ENCODE results near the gene SULT1A1. TPM values are rescaled to one million over a fixed set of nuclear protein-coding genes. Genes with fewer than 3 reads are reported as not detected.
A peak's percentile ranks its signal among the peaks of the same experiment; 100 is the strongest.

SULT1A1 gene
- total and polyA plus RNA-seq, 2 of the 13 experiments (the other 11 are each of a cell fraction or from before 2014, with no cell fraction given) = 114 to 147 TPM

DNA sequence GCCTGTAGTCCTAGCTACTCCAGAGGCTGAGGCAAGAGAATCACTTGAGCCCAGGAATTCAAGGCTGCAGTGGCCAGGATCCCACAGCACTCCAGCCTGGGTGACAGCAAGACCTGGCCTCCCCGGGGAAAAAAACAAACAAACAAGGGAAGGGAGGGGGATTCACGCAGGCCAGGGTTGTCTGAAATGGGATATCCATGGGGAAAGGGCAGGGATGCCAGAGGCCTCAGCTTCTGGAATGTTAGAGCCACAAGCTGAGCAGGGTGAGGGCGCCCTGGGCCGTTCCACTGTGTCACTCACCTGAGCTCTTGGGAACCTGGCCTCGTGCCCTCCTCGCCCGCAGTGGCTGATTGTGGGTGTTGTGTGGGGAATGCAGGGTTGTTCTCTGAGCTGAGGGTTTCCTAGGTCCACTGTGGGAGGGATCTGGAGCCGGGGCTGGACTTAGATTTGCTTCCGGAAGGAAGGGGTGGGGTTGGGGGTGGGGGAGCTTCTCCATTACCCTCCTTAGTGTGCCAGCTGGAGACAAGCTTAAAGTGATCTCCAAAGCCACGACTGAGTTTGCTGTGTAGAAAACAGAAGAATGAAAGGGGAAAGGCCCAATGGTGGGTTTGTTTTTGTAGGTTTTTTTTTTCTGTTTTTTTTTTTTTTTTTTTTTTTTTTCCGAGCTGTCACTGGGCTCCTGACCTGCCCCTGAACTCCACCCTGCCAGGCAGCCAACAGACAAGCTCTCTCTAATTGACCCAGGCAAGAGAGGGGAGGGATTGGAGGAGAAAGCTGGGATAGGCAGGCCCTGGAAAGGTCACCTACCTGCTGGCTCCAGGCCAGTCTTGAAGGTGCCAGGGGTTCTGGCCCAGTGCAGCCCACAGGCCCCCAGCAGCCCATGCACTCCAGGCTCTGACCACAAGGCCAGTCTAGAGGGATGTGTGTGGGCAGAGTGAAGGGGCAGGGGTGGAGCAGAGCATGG is at the start of gene SULT1A1 (continued):
- TF ChIP-seq, protein P1, sequence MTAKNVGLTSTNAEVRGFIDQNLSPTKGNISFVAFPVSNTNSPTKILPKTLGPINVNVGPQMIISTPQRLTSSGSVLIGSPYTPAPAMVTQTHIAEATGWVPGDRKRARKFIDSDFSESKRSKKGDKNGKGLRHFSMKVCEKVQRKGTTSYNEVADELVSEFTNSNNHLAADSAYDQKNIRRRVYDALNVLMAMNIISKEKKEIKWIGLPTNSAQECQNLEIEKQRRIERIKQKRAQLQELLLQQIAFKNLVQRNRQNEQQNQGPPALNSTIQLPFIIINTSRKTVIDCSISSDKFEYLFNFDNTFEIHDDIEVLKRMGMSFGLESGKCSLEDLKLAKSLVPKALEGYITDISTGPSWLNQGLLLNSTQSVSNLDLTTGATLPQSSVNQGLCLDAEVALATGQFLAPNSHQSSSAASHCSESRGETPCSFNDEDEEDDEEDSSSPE (CRISPR knock-in tag; IDR thresholded peaks at IDR 0.05) = 0 out of 2 replicates have a peak, but pooled peaks have one; percentile 48
- TF ChIP-seq, protein P2, sequence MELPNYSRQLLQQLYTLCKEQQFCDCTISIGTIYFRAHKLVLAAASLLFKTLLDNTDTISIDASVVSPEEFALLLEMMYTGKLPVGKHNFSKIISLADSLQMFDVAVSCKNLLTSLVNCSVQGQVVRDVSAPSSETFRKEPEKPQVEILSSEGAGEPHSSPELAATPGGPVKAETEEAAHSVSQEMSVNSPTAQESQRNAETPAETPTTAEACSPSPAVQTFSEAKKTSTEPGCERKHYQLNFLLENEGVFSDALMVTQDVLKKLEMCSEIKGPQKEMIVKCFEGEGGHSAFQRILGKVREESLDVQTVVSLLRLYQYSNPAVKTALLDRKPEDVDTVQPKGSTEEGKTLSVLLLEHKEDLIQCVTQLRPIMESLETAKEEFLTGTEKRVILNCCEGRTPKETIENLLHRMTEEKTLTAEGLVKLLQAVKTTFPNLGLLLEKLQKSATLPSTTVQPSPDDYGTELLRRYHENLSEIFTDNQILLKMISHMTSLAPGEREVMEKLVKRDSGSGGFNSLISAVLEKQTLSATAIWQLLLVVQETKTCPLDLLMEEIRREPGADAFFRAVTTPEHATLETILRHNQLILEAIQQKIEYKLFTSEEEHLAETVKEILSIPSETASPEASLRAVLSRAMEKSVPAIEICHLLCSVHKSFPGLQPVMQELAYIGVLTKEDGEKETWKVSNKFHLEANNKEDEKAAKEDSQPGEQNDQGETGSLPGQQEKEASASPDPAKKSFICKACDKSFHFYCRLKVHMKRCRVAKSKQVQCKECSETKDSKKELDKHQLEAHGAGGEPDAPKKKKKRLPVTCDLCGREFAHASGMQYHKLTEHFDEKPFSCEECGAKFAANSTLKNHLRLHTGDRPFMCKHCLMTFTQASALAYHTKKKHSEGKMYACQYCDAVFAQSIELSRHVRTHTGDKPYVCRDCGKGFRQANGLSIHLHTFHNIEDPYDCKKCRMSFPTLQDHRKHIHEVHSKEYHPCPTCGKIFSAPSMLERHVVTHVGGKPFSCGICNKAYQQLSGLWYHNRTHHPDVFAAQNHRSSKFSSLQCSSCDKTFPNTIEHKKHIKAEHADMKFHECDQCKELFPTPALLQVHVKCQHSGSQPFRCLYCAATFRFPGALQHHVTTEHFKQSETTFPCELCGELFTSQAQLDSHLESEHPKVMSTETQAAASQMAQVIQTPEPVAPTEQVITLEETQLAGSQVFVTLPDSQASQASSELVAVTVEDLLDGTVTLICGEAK (IDR thresholded peaks at IDR 0.05) = no peak
- TF ChIP-seq, protein P2 (CRISPR knock-in tag; IDR thresholded peaks at IDR 0.05) = no peak
- TF ChIP-seq ARHGAP35 (CRISPR knock-in tag; IDR thresholded peaks at IDR 0.05; ENCODE audit: borderline replicate concordance) (peak; percentile 66), ZFY (CRISPR knock-in tag; IDR thresholded peaks at IDR 0.05) (peak; percentile 69; the same call in 1 of the 2 replicates), IRF2 (CRISPR knock-in tag; IDR thresholded peaks at IDR 0.05) (no peak; the same call in none of the 2 replicates), HMG20A (CRISPR knock-in tag; IDR thresholded peaks at IDR 0.05; ENCODE audit: borderline replicate concordance) (0 out of 2 replicates have a peak, but pooled peaks have one; percentile 6), ZNF572 (CRISPR knock-in tag; IDR thresholded peaks at IDR 0.05) (0 out of 2 replicates have a peak, but pooled peaks have one; percentile 76), TOE1 (CRISPR knock-in tag; IDR thresholded peaks at IDR 0.05) (no peak), CCDC6 (CRISPR knock-in tag; IDR thresholded peaks at IDR 0.05) (peak; percentile 79), ZNF768 (CRISPR knock-in tag; IDR thresholded peaks at IDR 0.05) (peak; percentile 92), ZNF891 (CRISPR knock-in tag; IDR thresholded peaks at IDR 0.05) (peak; percentile 71), ZNF558 (CRISPR knock-in tag; IDR thresholded peaks at IDR 0.05; ENCODE audit: borderline replicate concordance) (no peak), TOPORS (CRISPR knock-in tag; IDR thresholded peaks at IDR 0.05) (no peak), ZNF121 (CRISPR knock-in tag; IDR thresholded peaks at IDR 0.05) (peak; percentile 65; the same call in 1 of the 2 replicates)
